GM18507 (cell line): ENCODE data around the gene EHF.
"Not testable (repeated sequence)": the region's sequence is repeated elsewhere in the genome, so short reads cannot be mapped to it uniquely, and the experiment has no call there.

ENCODE experiments used
- DNase-seq: peaks from one replicate; pipeline ENCODE4 v3.0.0; 2011; ENCODE audit warnings: low read depth; ENCODE audit not compliant: insufficient read length; ENCODE audit errors: extremely low spot score
- FAIRE-seq: peaks from 2 replicates; lab custom pipeline; 2011; peaks lifted over from hg19 to GRCh38; lab: Jason Lieb, UNC

Gene EHF

GRCh38 chr11:34620820-34621792 is at the start of gene EHF:
Gene EHF, plus strand, starts transcription at chr11:34621093. Its CDS starts 21,538 bp downstream, at chr11:34642631.
- DNase-seq (no peak), FAIRE-seq (no peak)

GRCh38 chr11:34573537-34573936 is 47.4 kb upstream of the EHF start:
- DNase-seq (no peak), FAIRE-seq (no peak)

GRCh38 chr11:34575261-34575660 is 45.6 kb upstream of the EHF start:
- FAIRE-seq = no peak
- DNase-seq = no peak

- no peak for DNase-seq
- FAIRE-seq = no peak
These were observed 45.2 kb upstream of the EHF start for GRCh38 chr11:34575671-34576070.

- FAIRE-seq (no peak), DNase-seq (no peak)
These were observed 44.6 kb upstream of the EHF start for GRCh38 chr11:34576331-34576730.

GRCh38 chr11:34583818-34584217 is 37.1 kb upstream of the EHF start:
- DNase-seq = no peak
- FAIRE-seq = no peak

- DNase-seq (no peak), FAIRE-seq (no peak)
These were observed 35.6 kb upstream of the EHF start for GRCh38 chr11:34585304-34585734.

GRCh38 chr11:34585735-34586487 is 35.0 kb upstream of the EHF start:
- FAIRE-seq = peak; percentile 64
- peak; percentile 39 for DNase-seq

- FAIRE-seq = no peak
- DNase-seq = no peak
These were observed 34.2 kb upstream of the EHF start for GRCh38 chr11:34586488-34587281.

- DNase-seq (no peak), FAIRE-seq (no peak)
These were observed 33.6 kb upstream of the EHF start for GRCh38 chr11:34587282-34587677.

GRCh38 chr11:34588023-34588422 is 32.9 kb upstream of the EHF start:
- no peak for FAIRE-seq
- no peak for DNase-seq

GRCh38 chr11:34588701-34589100 is 32.2 kb upstream of the EHF start:
- no peak for DNase-seq
- FAIRE-seq = no peak

GRCh38 chr11:34589177-34589576 is 31.7 kb upstream of the EHF start:
- FAIRE-seq, DNase-seq: not testable (repeated sequence)

GRCh38 chr11:34593085-34593484 is 27.8 kb upstream of the EHF start:
- no peak for DNase-seq
- no peak for FAIRE-seq

GRCh38 chr11:34594603-34595002 is 26.3 kb upstream of the EHF start:
- DNase-seq (no peak), FAIRE-seq (no peak)

- FAIRE-seq (no peak), DNase-seq (no peak)
These were observed 25.5 kb upstream of the EHF start for GRCh38 chr11:34595391-34595790.

- FAIRE-seq (no peak), DNase-seq (no peak)
These were observed 24.8 kb upstream of the EHF start for GRCh38 chr11:34595960-34596644.

GRCh38 chr11:34599406-34599945 is 21.4 kb upstream of the EHF start:
- no peak for FAIRE-seq
- no peak for DNase-seq
